SU-DHL-6 (cell line): ENCODE results near the gene ANAPC2.

ENCODE experiments used
- CTCF ChIP-seq: fragments of 200-600 bp; sonication (generic); IDR thresholded peaks from one replicate; pipeline ENCODE4 v1.5.1; 2017; ENCODE audit warnings: antibody characterized with exemption, mild to moderate bottlenecking, low read length, moderate library complexity; ENCODE audit not compliant: insufficient read depth, poor library complexity, severe bottlenecking
- EZH2phosphoT487 ChIP-seq: fragments of 200-600 bp; sonication (generic), shearing (Covaris generic); conservative IDR thresholded peaks from 2 replicates; pipeline ENCODE4 v1.6.1; 2018; ENCODE audit warnings: mild to moderate bottlenecking, antibody characterized with exemption, low read length, moderate library complexity, mixed read lengths

- TF ChIP-seq CTCF (no peak), EZH2phosphoT487 (no peak)
Measured at GRCh38 chr9:137161558-137162486, 26.5 kb downstream of the ANAPC2 start.
